Measurements from ENCODE around the gene TNN.
"Not testable (repeated sequence)": the region's sequence is repeated elsewhere in the genome, so short reads cannot be mapped to it uniquely, and the experiment has no call there.

TNN gene

DNA sequence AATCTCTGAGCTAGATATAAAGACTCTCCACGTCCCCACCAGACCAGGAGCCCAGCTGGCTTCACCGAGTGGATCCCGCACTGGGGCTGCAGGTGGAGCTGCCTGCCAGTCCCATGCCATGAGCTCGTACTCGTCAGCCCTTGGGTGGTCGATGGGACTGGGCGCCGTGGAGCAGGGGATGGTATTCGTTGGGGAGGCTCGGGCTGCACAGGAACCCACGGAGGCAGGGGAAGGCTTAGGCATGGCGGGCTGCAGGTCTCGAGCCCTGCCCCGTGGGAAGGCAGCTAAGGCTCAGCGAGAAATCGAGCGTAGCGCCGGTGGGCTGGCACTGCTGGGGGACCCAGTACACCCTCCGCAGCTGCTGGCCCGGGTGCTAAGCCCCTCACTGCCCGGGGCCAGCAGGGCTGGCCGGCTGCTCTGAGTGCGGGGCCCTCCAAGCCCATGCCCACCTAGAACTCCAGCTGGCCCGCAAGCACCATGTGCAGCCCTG is 40.7 kb downstream of the TNN start:
- DNase-seq (ENCODE audit: low read depth) = not testable (repeated sequence)

DNA sequence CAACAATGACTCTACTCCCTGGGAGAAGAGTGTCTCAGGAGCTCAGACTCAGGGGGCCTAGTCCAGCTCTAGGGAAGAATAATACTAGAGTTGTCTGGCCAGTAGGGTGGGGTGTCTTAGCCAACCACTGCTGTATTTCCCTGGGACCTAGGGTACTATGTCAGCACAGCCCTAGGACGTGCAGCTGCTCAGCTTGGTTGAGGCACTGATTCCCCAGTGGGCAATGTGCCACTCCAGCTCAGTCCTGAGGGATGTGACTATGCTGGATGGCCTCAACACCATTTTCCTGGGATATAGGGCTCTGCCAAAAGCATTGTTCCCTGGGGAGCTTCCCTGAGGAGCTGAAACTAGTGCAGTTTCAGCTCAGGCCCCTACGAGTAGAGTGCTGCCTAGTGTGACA is 47.4 kb downstream of the TNN start:
- no peak for DNase-seq (ENCODE audit: low read depth)

DNA sequence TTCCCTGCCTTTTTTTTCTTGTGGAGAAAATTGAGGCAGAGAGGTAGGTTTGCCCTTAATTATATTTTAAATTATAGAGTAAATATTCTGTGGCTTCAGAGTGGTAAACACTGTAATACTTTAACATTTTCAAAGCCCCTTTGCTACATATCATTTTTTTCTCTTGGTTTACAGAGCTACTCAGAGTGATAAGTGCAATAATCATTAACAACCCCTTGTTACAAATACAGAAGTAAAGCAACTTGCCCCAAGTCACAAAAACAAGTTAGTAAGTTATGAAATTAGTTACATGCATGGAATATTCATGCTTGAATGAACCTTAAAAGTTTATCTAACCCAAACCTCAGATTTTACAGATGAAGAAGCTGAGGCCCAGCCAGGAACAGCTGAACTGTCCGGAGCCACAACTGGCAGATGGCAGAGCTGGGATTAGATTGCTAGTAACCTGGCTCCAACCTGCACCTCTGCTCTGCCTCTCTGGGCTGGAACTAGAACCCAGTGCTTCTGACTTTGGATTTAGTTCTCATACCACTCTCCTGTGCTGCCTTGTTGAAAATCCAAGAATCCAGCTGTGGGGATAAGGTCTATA is 48.7 kb downstream of the TNN start:
- no peak for DNase-seq (ENCODE audit: low read depth)

DNA sequence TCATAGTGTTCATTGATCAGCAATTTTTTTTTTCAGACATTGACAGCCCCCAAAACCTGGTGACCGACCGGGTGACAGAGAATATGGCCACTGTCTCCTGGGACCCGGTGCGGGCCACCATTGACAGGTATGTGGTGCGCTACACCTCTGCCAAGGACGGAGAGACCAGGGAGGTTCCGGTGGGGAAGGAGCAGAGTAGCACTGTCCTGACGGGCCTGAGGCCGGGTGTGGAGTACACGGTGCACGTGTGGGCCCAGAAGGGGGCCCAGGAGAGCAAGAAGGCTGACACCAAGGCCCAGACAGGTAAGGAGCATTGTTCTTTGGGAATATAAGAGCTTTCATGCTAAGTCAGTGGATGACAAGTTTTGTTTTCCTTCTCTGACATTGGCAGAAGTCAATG is 49.3 kb downstream of the TNN start:
- DNase-seq (ENCODE audit: low read depth) = no peak

DNA sequence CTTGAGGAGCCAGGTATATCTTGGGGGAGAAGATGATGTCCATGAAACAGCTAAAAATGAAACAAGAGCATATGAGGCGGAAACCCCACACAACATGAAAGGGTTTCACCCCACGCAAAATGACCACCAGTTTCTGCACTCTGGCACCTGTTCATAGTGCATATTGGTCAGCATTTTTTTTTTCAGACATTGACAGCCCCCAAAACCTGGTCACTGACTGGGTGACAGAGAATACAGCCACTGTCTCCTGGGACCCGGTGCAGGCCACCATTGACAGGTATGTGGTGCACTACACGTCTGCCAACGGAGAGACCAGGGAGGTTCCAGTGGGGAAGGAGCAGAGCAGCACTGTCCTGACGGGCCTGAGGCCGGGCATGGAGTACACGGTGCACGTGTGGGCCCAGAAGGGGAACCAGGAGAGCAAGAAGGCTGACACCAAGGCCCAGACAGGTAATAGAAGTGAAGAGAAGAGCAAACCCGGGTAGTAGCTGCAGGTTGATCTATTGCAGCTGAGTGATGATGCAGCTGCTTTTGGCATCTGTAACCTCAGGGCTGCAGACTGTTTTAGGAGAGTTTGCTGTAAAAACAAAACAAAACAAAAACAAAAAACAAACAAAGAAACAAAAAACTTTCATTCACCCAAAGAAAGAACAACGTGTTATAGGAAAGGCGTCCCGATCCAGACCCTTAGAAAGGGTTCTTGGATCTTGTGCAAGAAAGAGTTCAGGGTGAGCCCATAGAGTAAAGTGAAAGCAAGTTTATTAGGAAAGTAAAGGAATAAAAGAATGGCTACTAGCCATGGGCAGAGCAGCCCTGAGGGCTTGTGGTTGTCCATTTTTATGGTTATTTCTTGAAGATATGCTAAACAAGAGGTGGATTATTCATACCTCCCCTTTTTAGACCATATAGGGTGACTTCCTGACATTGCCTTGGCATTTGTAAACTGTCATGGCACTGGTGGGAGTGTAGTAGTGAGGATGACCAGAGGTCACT is 51.0 kb downstream of the TNN start:
- no peak for DNase-seq (ENCODE audit: low read depth)

DNA sequence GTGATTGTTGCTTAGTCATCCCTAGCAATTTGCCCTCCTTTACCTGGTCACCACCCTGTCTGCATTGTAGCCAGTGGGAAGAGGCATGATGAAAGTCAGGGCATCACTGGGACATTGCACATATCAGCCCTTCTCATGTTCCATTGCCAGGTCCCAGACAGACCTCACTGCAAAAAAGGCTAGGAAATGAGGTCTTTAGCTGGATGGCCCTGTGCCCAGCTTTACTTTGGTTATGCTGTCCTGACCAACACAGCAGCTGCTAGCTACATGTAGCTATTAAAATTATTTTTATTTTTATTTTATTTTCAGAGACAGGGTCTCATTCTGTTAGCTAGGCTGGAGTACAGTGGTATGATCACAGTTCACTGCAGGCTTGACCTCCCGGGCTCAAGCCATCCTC is 52.9 kb downstream of the TNN start:
- no peak for DNase-seq (ENCODE audit: low read depth)

DNA sequence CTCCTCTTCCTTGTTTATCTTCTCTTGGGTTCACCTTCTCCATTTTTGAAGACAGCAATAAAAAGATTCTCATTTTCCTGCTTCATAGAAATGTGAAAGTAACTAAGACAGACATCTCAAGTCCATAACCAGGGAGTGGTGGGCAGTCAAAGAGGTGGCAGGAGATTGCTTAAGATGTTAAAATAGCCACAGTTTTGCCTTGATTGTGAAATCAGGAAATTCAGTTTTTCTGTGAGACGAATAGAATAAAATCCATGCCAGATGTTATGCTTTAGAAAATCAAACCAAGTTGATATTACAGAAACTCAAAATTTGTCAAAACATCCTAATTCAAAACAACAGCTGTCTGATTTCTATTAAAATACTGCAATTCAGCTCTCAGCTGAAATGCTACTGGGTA is 57.2 kb downstream of the TNN start:
- DNase-seq (ENCODE audit: low read depth) = no peak

DNA sequence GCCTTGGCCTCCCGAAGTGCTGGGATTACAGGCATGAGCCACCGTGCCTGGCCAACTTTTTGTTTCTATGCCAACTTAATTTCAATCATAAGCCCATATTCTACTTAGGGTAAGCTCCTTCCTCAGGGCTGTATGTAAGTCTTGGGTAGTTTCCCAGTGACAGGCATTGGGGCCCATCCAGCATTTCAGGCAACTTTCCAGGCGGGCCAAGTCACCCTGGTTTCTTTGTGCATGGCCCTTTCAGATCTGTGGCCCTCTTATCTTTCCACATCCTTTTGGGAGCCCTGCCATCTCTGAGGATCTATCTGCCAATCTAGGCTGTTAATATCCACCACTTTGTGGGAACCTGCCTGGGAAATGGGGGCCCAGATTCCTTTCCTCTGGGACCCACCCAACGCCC is 58.7 kb downstream of the TNN start:
- DNase-seq (ENCODE audit: low read depth) = no peak

DNA sequence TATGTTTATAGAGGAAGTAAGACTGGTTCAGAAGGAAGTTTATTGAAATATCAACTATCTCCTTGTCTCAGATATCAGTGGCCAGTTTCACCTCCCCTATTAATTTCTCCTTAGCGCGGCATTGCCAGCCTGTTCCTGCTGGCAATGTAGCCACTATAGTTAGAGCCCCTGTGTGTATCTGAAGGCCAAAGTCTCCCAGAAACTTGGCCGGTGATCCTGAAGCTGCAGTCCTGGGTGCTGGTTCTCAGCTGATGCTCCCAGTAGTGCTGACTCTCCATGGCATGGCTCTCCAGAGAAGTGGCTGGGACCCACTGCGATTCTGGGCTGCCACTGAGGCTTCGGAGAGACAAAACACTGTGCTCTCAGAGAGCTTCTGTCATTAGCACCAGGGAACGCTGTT is 59.9 kb downstream of the TNN start:
- DNase-seq (ENCODE audit: low read depth) = no peak

DNA sequence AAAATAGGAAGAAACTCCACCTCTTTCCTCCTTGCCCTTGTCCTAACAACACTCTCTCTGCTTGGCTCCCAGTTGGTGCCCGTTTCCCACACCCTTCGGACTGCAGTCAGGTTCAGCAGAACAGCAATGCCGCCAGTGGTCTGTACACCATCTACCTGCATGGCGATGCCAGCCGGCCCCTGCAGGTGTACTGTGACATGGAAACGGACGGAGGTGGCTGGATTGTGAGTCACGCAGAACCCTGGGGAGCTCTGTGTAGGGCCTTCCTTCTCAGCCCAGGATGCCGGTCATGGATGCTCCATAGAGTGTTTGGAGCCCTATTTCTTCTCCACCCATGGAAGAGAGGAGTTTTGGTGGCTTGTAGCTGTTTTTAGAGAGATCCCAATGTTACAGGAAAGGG is 60.9 kb downstream of the TNN start:
- DNase-seq (ENCODE audit: low read depth) = no peak

DNA sequence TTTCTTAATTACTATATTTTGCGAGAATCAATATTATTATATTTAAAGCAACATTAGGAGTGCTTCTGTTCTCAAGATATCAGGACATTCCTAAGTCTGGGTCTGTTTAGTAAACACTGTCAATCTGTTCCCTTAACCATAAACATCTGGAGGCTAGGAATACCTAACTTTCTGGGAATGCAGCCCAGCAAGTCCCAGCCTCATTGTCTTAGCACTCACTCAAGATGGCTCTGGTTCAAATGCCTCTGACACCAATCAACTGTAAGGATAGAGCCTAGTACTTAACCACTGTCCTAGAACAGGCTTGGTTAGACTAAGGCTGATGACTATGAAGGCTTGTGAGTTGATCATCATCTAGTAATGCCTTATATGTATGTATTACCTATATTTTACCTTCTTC is 61.5 kb downstream of the TNN start:
- DNase-seq (ENCODE audit: low read depth) = peak; percentile 71

DNA sequence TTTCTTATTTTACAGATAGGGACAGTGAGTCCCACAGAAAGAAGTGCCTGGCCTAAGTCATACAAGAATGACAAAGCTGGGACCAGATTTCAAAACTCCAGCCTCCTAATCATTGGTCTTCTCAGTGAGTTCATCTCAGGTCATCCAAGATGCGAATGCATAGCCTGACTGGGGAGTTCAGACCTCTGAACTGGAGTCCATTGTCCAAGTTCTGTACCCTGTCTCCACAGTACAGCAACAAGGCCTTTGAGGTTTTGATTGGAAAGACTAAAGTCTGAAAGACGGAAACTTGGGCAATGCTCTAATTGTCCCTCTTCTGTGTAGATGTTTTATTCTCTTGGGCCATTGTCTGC is 62.0 kb downstream of the TNN start:
- DNase-seq (ENCODE audit: low read depth) = no peak

DNA sequence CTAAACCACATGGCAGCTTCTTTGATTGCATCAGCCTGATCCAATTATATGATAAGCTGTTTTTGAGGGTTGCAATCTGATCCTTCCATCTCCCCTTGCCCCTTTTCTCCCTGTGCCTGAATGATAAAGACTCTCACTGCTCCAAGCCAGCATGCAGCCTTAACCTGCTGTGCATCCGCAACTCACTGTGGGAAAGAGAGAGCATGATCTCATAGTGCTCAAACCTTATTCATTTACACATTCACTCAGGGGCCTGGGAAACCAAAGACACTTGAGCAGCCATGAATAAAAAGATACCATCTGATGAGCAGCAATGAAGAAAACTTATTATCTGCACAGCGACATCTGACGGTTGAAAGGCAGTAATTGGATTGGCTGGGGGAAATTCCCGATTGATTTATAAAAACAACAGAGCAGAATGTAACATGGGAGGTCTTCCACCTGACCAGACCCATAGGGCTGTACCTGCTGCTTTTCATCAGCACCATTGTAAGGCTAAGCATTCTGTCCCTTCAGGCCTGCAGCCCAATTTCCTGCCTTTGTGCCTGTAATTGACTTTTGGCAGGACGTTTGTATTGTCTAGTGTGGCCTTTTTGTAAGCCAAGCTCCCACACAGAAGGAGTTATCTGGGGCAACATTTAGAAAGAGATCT is 62.5 kb downstream of the TNN start:
- no peak for DNase-seq (ENCODE audit: low read depth)

DNA sequence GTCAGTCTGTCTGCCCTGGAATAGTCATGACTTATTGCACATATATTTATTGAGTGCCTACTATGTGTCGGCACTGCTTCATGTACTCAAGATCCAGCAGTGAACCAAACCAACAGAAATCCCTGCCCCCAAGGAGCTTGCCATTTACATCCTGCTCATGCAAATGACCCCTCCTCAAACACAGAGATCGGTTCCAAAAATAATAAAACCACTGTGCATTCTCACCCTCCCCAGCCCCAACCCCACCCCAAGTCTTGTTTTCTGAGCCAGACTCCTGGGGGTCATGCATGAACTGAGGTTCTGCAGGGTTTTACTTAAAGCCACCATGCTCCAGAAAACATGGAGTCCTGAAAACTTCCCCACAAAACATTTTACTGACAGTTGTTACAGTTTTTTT is 63.0 kb downstream of the TNN start:
- no peak for DNase-seq (ENCODE audit: low read depth)

DNA sequence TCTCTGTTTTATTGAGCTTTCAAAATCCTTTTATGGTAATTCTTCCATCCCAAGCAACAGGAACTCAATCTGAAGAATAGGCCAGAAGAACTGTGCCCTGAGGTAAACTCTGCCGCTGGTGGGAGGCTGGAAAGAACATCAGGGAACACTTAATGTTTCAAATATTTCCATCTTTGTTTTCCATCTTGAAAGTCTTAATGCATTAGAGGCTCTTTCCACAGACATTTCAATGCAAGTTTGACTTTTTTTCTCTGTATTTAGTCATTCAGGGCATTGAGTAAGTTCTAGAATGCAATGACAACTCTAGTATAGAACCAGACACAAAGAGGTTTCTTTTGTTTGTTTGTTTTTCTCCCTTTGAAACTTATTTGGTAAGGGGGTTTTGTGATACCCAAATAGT is 63.5 kb downstream of the TNN start:
- DNase-seq (ENCODE audit: low read depth) = no peak

DNA sequence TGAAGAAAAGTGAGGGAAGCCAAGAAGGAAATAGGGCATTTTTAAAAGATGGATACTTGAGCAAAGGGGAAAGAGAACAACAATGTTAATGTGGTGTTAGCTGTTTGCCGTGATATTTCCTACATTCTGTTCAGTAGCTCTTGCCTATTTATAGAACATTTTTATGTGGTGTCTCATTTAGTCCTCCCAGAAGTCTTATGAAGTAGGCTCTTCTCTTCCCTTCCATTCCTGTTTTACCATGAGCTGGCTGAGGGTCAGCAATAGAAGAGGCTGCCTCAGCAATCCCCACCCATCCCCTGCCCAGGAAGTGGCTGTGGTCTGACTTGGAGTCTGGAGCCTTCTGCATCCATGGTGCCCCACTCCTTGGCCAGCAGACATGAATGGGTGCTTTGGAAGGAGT is 64.8 kb downstream of the TNN start:
- DNase-seq (ENCODE audit: low read depth) = no peak

DNA sequence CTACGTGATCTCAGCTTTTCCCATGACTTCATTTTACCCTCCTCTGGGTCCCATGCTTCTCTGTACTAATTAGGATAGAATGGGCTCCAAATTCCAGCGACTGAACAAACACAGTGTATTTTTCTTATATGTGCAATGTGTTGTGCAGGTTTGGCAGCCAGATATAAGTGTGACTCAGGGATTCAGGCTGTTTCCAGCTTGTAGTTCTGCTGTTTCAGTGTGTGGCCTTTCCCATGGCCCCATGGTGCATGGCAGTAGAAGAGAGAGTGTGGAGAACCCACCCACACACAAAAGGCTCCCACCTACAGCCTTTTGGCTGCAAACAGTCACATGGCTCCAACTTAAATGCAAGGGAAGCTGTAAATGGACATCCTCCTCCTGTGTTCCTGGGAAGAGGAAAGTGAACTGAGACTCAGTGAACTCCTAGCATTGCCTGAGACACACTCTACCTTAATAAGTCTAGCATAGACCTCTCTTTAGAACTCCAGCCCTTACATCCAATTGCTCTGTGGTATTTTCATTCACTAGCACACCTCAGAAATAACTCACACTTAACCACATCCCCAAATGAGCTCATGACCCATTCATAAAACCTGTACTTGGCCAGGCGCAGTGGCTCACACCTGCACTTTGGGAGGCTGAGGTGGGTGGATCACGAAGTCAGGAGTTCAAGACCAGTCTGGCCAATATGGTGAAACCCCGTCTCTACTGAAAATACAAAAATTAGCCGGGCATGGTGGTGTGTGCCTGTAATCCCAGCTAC is 66.2 kb downstream of the TNN start:
- DNase-seq (ENCODE audit: low read depth) = no peak

DNA sequence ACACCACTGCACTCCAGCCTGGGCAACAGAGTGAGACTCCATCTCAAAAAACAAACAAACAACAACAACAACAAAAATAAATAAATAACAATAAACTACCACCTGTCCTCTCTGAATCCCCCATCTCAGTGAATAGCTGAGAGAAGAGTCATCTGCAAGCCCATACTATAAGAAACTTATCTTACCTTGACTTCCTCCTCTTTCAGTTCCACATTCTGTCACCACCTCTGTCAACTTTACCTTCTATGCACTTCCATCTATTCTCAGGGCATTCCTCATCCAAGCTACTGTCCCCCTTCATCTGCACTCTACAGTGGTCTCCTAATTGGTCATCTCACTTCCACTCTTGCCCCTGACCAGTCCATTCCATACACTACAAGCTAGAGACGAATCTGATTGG is 66.9 kb downstream of the TNN start:
- no peak for DNase-seq (ENCODE audit: low read depth)

DNA sequence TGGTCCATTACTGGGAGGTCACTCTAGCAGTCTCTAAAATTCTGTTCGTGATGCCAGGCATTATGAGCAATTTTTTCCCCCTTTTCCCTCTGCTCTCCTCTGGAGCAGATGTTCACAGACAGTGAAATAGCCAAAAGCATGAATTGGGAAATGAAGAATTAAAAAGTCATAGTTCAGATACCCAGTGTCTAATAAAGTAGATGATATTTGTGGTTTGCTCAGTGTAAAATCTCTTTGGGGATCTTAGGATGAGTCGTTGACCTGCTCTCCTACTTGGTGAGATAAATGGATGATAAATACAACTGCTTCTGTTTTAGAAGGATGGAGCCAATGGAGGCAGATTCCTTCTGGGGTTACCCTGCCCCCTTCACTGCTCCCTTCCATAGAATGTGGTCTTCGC is 68.6 kb downstream of the TNN start:
- DNase-seq (ENCODE audit: low read depth) = no peak

DNA sequence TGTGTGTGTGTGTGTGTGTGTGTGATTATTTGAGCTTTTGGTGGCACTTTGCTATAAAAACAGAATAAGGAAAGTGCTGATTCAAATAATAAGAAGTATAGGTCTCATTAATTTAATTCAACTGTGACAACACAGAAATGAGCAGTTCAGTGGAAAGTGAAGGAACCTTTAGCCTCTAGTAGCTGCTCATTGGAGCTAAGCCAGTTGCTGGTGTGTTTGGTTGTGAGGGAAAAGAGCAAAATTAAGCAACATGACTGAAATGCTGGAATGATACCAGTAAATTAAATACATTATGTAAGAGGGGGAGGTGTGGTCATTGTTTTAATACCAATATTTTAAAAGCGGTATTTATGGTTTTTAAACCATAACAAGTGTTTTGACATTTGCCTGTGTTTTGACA is 69.7 kb downstream of the TNN start:
- DNase-seq (ENCODE audit: low read depth) = no peak

DNA sequence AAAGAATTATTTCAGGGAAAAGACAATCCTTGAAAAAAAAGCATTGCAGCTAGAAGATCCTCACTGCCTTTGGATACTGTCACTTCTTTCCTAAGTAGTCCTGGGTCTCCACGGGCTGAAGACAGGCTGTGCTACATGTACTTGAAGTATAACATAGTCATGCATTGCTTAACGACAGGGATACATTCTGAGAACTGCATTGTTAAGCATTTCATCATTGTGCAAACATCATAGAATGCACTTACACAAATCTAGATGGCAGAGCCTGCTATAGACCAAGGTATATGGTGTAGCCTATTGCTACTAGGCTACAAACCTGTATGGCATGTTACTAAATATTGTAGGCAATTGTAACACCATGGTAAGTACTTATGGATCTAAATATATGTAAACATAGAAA is 70.9 kb downstream of the TNN start:
- DNase-seq (ENCODE audit: low read depth) = no peak

DNA sequence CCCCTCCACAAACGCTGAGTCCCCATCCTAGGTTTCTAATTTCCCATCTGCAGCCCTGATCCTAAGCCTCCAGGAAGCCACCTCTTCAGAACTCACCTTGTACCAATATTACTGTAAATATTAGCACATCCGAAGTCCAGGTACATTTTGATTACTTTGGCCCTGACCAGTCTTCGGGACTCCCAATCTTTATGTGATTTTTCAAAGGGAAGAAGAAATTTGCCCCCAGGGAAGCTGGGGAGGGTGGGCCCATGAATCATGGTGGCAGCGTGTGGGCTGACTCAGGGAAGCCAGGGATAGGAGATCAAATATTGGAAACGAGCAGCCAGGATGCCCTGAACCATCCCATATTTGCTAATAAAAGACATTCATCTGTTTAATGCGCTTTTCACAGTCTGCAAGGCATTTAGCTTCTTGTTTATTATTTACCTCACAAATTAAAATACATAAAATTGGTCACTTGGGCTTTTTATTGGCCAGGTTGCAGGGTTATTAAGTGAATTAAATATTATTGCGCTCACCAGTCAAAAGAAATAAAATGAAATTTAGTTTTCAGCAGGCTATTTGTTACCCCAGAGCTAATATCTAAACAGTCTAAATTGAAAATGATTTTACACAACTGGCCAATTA is 78.4 kb downstream of the TNN start:
- no peak for DNase-seq (ENCODE audit: low read depth)

Measured in GM04504 (cell line).